Pericardium fibroblast (primary cell): ENCODE measurements around the gene BIRC3. TPM values are rescaled to one million over a fixed set of nuclear protein-coding genes. Genes with fewer than 3 reads are reported as not detected.

Experiments
- total RNA-seq: library from RNA; depleted of rRNA; stranded (reverse); fragments of >200 nt; gene quantifications from 2 replicates; pipeline ENCODE4 v1.2.3, GENCODE V29; 2015

BIRC3 gene
- total RNA-seq: under 0.01 and 0.12 TPM in 2 replicates

DNA sequence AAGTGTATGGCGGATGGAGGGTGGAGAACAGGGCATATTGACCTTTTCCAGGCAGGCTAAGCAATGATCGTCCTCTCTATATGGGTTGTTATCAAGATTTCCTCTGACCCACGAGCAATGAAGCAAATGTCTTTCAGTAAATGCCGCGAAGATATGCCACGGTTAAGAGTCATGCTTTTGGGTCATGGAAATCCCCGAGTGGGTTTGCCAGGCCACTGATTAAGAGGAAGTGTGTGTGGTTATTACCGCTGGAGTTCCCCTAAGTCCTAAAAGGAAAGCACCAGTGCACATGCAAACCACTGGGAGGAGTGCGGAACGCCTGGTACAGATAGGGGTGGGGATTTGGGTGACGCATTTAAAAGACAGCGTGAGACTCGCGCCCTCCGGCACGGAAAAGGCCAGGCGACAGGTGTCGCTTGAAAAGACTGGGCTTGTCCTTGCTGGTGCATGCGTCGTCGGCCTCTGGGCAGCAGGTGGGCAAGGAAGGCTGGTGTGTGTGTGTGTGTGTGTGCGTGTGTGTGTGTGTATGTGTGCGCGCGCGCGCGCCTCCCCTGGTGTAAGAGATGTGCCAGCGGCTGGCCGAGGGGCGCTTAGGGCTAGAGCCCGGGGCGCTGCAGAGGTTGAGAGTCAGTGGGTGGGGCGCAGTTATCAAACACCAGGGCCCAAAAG lies at the start of gene BIRC3:
TSS of gene BIRC3 (plus strand) at position 386 of the 669 bp plus-strand sequence. CDS start 7,026 bp downstream, outside the sequence.

DNA sequence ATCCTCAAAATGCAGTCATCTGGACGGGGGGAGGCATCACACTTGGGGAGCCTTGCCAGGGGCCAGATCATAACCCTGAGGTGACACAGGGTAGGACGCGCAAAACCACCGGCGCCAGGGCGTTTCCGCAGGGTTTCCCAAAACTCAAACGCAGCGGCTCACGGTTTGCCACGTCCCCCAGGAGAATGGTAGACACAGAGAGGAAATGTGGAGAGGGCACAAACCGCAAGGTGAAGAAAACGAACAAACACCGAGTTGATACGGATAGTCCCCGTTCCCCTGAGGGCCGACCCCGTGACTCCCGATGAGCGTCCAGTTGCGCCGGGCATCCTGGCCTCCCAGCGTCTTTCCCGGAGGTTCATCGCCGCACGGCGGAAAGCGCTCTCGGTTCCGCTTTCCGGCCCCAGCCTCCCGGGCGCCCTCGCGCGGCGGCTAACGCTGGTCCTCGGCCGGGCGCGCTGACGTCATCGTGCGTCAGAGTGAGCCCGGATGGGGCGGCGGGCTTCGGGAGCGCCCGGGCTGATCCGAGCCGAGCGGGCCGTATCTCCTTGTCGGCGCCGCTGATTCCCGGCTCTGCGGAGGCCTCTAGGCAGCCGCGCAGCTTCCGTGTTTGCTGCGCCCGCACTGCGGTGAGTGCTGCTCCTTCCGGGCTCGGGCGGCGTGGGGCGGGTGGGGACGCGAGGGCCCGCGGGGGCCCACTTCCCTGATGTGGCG lies 29.6 kb downstream of the BIRC3 start, which contains the start of gene BIRC2:
TSS of gene BIRC2 (plus strand) at position 467 of the 714 bp plus-strand sequence. CDS start 2,641 bp downstream, outside the sequence.

Other genes with a start within 250 kb of the BIRC3 start
- gene YAP1, start 207.0 kb upstream of the BIRC3 start, total RNA-seq: 79.2 and 96.9 TPM in 2 replicates
- gene BIRC2, start 29.7 kb downstream of the BIRC3 start, total RNA-seq: 34.8 and 43.6 TPM in 2 replicates
- gene TMEM123, start 135.3 kb downstream of the BIRC3 start, total RNA-seq: 67.4 and 82.2 TPM in 2 replicates
- not detected in 2 replicates for gene MMP7, start 213.3 kb downstream of the BIRC3 start, total RNA-seq